Ecto neural progenitor cell (in vitro differentiated cells): ENCODE results near the gene SZRD1.
A peak's percentile ranks its signal among the peaks of the same experiment; 100 is the strongest.

Experiments
- DNase-seq: peaks from one replicate; pipeline ENCODE4 v3.0.0-alpha.2; 2018; ENCODE audit warnings: low spot score

Gene SZRD1

GRCh38 chr1:16440470-16441281 lies 73.6 kb downstream of the SZRD1 start, which contains the start of gene NECAP2:
NECAP2 (plus strand) TSS chr1:16440724; CDS start chr1:16440762, 38 bp downstream.
- peak; percentile 97 for DNase-seq

DNA sequence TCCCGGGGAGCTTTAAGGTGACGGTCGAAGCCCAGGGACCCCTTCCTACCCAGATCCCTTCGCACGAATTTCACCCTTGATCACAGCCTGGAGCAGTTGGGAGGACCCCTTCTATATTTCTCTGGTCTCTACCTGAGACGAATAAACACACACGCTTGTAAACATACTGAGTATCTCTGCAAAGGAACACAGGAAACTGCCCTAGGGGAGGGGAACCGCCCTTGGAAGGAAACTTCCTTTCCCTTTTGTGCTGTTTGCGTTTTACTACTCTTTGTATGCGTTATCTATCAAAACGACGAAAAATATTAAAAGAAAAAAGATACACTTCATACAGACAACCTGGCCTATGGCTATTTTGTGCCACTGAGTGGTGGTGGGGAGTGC lies 74.2 kb downstream of the SZRD1 start:
- DNase-seq, result no peak

DNA sequence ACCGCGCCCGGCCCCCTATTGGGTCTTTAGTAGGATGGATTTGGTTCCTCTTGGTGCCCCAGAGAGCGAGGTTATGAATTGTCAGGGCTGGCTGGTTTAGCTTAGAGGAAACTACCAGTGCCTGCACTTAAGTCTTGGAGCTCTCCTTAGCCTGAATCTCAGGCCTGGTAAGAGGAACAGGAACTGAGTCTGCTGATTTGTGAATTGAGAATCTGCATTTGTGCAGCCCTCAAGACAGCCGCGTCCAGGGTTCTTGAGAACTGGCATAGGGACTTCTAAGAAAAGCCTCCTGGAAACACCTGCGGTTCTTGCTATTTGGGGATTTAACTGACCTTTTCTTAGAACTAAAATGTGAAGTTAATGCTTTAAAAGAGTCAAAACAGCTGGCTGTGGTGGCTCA lies 75.2 kb downstream of the SZRD1 start:
- no peak for DNase-seq

GRCh38 chr1:16442941-16443340 lies 75.9 kb downstream of the SZRD1 start:
- no peak for DNase-seq

DNA sequence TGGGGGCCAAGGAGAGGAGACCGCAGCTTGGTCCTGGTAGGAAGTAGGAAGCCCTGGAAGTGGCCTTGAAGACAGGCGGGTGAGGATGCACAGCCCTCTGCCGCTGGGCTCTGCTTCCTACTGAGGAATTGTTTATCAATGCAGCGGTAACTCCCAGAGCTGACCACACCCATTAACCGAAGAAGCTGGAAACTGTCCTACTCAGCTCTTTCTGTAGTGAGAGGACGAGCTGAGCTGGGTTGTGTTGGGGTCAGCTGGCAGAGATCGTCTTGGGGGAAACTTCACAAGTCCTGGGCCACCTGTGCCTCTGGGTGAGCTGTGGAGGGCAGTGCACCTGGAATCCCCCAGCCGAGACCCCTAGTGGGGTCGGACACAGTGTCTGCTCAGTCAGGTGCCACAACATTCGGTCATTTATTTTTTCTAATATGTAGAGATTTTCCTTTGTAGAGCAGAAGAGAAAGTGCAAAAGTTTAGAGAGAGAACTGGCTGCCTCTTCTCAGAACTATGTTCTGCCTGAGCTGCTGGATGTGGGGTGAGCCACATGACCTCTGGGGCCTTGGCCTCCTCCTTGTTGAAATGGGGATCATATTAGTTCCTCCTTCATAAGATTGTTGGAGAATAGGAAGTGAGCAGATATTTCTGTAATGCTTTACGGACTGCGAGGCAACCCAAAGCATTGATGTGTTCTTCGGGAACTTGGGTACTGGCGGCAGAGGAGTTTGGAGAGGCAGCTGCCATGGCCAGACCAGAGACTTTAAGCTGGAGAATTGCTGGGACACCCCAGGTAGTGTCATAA lies 77.1 kb downstream of the SZRD1 start:
- no peak for DNase-seq

- no peak for DNase-seq
Observed at GRCh38 chr1:16445052-16445451, 78.0 kb downstream of the SZRD1 start.

DNA sequence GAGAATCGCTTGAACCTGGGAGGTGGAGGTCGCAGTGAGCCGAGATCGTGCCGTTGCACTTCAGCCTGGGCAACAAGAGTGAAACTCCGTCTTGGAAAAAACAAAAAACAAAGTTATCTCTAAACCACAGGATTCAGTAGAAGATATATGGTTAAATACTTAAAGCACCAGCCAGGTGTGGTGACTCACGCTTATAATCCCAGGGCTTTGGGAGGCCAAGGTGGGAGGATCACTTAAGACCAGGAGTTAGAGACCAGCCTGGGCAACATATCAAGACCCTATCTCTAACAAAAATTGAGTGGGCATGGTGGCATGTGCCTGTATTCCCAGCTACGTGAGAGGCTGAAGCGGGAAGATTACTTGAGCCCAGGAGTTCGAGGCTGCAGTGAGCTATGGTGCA lies 79.1 kb downstream of the SZRD1 start:
- DNase-seq, result no peak

DNA sequence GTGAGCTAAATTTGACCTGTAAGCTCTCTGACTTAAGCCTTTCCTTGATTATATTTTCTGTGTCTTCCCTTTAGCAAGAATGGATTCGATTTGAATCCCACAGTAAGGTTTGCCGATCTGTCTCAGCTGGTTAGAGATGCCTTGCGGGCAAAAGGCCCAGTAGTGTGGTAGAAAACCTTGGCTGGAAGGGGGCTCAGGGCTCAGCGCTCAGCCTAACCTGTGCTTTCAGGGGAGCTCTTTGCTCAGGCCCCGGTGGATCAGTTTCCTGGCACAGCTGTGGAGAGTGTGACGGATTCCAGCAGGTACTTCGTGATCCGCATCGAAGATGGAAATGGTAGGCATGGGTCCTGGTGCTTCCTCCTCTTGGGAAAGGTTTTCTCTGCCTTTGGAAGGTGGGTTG lies 80.6 kb downstream of the SZRD1 start:
- DNase-seq, result no peak
